Inflammatory macrophage treated with lipopolysaccharide for 1 hour (primary cell): Measurements from ENCODE around the gene NCKAP5L.
"Not testable (repeated sequence)": the region's sequence is repeated elsewhere in the genome, so short reads cannot be mapped to it uniquely, and the experiment has no call there.

Source experiments
- DNase-seq, 2 donors: peaks; one replicate each; pipeline ENCODE4 v3.0.0-alpha.2; 2020 to 2022

NCKAP5L gene

GRCh38 chr12:49776858-49777257 is 51.4 kb downstream of the NCKAP5L start:
- peak in 1 of 2 donors; percentile 34 for DNase-seq

GRCh38 chr12:49776413-49776812 is 51.8 kb downstream of the NCKAP5L start:
- peak; percentile 69 to 89 for DNase-seq

- not testable (repeated sequence) for DNase-seq
Observed at GRCh38 chr12:49773102-49773501, 55.1 kb downstream of the NCKAP5L start.

- no peak for DNase-seq
Observed at GRCh38 chr12:49767333-49767732, 60.9 kb downstream of the NCKAP5L start.

- no peak for DNase-seq
Observed at GRCh38 chr12:49766115-49766455, 62.1 kb downstream of the NCKAP5L start.

- no peak for DNase-seq
Observed at GRCh38 chr12:49764126-49764525, 64.1 kb downstream of the NCKAP5L start.

GRCh38 chr12:49763006-49763591 is 65.1 kb downstream of the NCKAP5L start:
- peak in 1 of 2 donors; percentile 85 for DNase-seq

GRCh38 chr12:49762468-49762847 is 65.8 kb downstream of the NCKAP5L start:
- DNase-seq: no peak

- no peak for DNase-seq
Observed at GRCh38 chr12:49761677-49762467, 66.3 kb downstream of the NCKAP5L start.

- DNase-seq: no peak
Observed at GRCh38 chr12:49750996-49751393, 77.2 kb downstream of the NCKAP5L start.

- DNase-seq: peak; percentile 48 to 56
Observed at GRCh38 chr12:49750027-49750995, 77.9 kb downstream of the NCKAP5L start.

GRCh38 chr12:49748800-49749199 is 79.4 kb downstream of the NCKAP5L start:
- no peak for DNase-seq

GRCh38 chr12:49748306-49748705 is 79.9 kb downstream of the NCKAP5L start:
- no peak for DNase-seq

GRCh38 chr12:49744363-49744885 is 83.8 kb downstream of the NCKAP5L start:
- DNase-seq: no peak

GRCh38 chr12:49741882-49742620 is 86.2 kb downstream of the NCKAP5L start:
- DNase-seq: peak; percentile 88 to 90
